Measurements from ENCODE around the gene ACSF3.

GRCh38 chr16:89164436-89164835 is 70.8 kb downstream of the ACSF3 start:
- no peak for TF ChIP-seq CTCF (IDR thresholded peaks at IDR 0.05; ENCODE audit: low read depth, low read length, missing input control)
- TF ChIP-seq TAF1 (conservative IDR thresholded peaks at IDR 0.05), result no peak
- no peak for TF ChIP-seq MAX (IDR thresholded peaks at IDR 0.05)
- no peak for TF ChIP-seq EGR1 (IDR thresholded peaks at IDR 0.05; ENCODE audit: low read depth in 2 of 2)
- no peak for TF ChIP-seq HNF4A (conservative IDR thresholded peaks at IDR 0.05)
- no peak for TF ChIP-seq REST (IDR thresholded peaks at IDR 0.05)
- TF ChIP-seq SP1 (IDR thresholded peaks at IDR 0.05), result no peak
- TF ChIP-seq GABPA (IDR thresholded peaks at IDR 0.05 in 1 of 2, conservative IDR thresholded peaks at IDR 0.05 in 1 of 2), result no peak
- TF ChIP-seq ATF3 (IDR thresholded peaks at IDR 0.05), result no peak
- no peak for TF ChIP-seq FOXA1 (IDR thresholded peaks at IDR 0.05)
- TF ChIP-seq RAD21 (IDR thresholded peaks at IDR 0.05), result no peak
- no peak for TF ChIP-seq HNF4G (IDR thresholded peaks at IDR 0.05)
- TF ChIP-seq JUND (IDR thresholded peaks at IDR 0.05), result no peak
- TF ChIP-seq YY1 (IDR thresholded peaks at IDR 0.05), result no peak
